GM21423 (cell line): ENCODE data around the gene RBBP8NL.

Source experiments
- ATAC-seq: cut with Tn5 transposase; IDR thresholded peaks from one replicate; pipeline ENCODE4 v1.9.1; 2021; ENCODE audit warnings: mild to moderate bottlenecking, moderate library complexity; ENCODE audit not compliant: unreplicated experiment

Gene RBBP8NL

DNA sequence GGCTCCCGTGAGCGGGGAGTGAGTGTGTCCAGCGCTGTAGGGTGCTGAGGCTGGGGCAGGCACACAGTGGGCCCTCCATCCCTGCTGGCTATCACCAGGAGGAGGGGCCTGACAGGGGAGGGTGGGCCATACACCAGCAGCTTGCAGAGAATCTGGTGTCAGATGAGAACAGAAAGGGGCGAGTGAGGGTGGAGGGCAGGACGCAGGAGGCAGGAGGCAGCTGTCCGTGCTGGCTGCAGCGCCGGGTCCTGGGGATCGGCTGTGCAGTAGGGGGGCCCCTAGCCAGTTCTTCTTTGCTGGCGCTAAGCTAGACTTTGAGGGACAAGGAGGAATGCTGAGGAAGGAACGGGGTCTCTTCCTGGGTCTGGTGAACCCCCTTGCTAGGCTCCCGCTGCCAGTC lies 18.7 kb downstream of the RBBP8NL start:
- no peak for ATAC-seq

DNA sequence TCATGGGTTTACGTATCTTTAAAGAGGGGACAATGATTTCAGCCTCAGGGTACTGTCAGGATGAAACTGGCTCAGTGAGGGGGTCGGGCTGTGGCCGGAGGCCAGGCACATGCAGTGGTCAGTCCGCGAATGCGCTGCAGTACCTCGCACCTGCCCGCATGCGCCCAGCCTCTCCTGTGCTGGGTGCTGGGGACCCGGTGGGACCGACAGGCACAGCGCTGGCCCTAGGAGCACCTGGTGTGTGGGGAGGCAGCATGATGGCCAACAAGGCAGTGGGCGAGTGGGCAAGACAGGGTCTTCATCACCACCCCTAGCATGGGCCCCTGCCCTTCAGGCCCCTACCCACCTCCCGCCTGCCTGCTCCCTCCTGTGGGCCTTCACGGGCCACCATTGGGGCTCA lies 19.3 kb downstream of the RBBP8NL start:
- ATAC-seq, result no peak

DNA sequence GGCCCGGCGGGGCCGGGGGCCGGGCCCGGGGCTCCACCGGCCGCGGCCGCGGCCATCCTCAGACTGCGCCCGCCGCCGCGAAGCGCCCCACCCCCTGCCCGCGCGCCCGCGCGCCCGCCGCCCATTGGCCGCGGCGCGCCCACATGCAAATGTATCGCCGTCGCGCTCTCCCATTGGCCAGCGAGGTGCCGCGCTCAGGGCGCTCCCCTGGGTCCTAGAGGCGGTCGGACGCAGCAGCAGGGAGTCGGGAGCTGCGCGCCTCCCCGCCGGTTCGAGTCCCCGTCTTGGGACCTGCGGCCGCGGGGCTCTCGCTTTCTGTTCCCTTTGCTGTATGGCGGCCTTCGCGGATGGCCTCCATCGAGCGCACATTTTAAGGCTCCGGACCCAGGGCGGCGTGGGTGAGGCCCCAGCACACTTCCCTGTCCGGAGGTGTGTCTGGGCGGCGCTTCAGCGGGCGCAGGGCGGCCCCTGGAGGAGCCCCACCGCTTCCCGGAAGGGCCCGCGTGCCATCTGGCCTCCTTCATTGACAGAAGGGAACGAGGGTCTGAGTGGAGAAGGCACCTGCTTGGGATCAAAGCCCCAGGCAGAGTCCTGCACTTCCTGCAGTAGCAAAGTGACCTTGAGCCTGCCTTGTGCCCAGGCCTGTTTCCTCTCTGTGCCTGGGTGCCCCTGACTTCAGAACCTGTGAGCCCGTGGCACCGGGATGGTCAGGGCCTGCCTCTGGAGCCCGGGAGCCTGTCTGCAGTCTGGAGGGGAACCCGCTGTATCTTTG lies 19.9 kb downstream of the RBBP8NL start, which contains the start of gene CABLES2:
Gene CABLES2, minus strand, starts transcription at position 65 of the 772 bp plus-strand sequence. Its CDS starts 9 bp downstream, at position 56.
- peak; percentile 82 for ATAC-seq

DNA sequence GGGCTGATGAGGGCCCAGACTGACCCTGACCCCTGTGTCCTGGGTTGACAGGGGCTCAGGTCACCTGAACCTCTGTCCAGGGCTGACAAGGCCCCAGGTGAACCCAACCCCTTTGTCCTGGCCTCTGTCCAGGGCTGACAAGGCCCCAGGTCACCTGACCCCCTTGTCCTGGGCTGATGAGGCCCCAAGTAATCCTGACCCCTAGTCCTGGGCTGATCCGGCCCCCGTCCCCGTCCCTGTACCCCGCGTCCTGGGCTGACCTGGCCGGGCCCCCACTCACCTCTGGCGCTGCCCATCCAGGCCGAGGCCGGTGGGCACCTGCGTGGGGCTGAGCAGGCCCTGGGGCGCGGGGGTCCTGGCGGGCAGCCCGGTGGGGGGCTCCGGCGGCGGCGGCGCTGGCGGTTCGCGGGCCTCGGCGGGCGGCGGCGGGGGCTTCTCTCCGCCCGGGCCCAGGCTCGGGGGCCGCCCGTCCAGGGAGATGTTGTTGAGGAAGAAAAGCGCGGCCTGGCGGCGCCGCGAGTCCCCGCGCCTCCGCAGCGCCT lies 20.6 kb downstream of the RBBP8NL start:
- peak; percentile 1 for ATAC-seq

DNA sequence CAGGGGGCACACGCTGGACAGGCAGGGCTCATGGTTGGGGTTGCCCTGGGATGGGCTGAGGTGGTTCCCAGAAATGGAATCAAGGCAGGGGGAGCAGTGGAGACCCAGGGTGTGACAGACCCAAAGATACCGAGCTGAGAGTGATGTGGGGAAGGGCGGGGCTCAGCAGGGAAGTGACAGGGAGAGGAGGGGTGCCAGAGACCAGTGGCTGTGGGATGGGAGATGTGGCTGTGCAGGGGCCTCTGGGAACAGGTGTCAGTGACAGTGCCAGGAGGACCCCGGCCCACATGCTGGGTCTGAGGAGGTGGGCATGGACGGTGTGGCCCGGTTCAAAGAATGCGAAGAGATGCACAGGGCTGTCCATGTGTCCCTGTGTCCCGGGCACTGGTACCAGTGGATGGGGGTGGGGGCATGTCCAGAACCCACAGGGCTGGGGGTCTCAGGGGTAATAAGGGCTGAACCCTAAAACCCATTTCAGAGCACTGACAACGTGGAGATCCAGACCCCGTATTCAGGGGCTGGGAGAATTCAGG lies 21.3 kb downstream of the RBBP8NL start:
- no peak for ATAC-seq

DNA sequence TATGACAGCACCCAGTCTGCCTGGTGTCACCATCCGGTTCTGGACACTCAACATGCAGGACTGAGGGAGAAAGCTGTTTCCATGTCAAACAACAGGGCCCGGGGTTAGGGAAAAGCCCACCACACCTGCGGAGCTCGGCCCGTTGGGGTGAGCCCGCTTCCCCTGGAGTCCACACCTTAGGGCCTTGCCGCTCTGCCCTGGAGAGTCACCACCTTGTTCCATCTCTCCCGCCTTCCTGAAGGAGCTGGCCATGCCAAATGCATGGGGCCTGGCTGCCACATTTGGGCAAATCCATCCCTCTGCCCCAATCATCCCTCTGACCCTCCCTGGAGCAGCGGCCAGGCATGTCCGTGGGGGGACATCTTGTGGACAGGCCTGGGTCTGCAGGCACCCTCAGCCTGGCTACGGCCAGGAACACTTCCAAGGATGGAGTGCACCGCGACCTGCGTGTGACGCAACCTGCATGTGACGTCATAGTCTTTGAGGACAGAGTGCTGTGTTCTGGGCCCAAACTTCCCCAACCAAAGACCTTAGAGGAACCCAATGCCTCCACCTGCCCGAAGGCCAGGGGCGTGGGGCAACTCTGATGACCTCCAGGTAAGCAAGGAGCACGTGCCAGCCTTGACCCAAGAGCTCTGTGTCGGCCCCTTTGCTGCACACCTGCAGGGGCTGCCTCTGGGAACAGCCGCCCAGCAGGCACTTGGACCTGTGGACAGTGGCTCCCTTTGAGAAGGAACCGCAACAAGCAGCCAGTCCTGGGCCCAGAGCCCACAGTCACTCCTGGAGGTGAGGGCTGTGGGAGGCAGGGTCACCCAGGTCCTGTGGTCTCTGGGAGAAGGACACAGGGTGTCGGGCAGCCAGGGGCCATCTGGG lies 22.0 kb downstream of the RBBP8NL start:
- ATAC-seq, result no peak

DNA sequence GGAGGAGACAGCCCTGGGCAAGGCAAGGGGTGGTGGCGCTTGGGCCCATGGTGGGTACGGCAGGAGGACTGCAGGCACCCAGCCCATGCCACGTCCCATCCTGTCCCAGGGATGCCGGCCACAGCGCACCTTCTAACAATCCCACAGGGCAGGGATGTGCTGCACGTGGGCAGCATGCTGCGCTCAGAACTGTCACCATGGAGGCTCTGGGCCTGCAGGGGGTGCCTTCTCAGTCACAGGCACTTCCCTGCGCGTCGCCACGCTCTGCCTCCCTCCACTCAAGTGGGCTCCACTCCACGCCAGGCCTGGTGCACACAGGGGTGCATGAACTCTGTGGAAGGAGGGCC lies 22.6 kb downstream of the RBBP8NL start:
- ATAC-seq, result no peak

DNA sequence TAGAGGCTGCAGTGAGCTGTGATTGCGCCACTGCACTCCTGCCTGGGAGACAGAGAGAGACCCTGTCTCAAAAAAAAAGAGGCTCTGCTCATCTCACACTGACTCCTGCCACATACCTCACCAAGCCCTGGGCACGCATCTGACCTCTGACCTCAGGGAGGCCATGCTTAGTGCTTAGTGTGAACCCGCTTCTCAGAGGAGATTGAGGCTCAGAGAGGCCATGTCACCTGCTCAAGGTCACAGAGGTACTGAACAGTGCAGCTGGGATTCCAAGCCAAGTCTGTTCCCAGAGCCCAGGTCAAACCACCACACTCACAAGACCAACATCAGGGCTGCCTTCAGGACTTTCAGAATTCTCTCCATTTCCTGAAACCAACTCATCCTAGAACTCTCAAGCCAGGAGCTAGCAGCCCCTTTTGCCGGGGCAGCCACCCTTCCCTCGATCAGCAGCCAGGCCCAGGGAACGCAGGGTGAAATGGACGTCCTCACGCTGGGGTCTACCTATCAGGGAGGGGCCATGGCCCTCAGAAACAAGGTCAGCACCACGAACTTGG lies 23.1 kb downstream of the RBBP8NL start:
- no peak for ATAC-seq

DNA sequence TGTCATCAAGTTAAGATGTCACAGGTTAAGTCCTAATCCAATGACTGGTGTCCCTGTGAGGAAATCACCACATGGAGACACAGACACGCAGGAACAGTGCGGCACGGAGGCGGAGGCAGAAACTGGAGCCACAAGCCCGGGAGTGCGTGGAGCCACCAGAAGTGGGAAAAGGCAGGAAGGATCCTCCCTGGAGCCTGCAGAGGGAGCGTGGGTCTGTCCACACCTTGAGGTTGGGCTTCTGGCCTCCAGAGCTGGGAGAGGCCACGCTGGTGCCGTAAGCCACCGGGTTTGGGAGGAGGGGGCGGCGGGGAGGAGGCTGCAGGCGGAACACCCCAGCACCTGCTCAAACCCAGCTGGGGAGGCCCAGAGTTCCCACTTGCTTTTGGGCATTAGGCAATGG lies 24.0 kb downstream of the RBBP8NL start:
- ATAC-seq, result no peak

DNA sequence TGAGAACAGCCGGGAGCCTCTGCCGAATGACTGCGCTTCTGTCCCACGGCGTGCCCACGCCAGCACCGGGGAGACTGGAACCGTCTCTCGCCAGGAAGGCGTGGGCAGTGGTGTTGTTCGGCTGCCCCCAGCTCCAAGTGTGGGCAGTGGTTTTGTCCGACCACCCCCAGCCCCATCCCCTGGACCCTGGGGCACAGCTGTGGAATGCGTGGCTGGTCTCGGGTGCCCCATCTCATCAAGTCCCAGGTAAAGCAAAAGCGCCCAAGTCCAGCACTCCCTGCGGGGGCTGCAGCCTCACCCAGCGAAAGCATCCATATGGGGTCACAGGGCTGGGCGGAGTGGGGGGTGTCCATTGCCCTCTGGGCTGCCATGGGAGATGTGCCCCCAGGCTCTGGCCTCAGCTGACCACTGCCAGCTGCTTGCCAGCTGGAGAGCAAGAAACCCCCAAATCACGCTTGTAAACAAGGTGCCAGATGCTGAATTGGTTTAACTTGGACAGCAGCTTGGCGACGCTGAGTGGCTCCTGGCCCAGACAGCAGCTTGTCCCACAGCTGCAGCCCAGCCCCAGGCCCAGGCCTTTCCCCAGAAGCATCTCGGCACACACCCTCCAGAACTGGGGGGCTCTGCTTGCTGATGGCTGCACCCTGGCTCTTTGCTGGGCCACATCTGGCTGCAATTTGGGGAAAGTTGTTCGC lies 24.7 kb downstream of the RBBP8NL start:
- no peak for ATAC-seq

DNA sequence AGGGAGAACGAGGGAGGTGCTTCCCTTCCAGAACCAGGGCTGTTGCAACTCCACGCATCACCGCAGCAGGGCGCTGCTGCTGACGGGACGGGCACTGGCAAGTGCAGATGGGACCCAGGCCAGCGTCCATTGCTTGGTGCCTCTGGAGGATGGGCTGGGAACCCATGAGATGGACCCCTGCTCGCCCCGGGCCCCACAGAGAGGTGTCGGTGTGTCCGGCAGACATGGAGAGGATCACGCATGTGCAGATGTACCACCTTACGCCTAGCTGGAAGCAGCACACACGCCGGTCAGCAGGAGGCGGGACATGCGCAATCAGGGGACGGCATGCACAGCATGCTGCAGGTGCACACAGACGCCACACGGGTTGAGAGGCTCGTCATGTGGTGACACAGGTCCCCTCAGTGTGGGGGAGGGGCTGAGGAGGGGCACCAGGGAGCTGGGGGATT lies 26.0 kb downstream of the RBBP8NL start:
- ATAC-seq, result no peak

DNA sequence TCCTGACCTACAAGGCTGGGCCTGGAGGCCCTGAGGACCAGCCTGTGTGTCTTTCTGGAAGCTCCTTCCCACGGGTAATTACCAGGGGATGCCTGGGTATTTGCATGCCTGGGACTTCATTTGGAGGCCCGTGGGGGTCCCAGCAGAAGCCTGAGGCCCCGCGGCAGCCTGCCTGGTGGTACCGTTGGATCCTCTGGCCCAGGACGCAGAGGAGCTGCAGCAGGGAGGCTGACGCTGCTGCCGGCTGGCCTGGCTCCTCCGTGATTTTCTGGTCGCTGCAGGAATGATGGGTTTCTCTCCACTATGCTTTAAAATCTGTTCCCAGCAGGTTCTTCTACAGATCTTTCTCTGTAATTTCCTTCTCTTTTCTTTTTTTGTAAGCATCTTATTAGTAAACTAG lies 26.8 kb downstream of the RBBP8NL start:
- ATAC-seq, result no peak

DNA sequence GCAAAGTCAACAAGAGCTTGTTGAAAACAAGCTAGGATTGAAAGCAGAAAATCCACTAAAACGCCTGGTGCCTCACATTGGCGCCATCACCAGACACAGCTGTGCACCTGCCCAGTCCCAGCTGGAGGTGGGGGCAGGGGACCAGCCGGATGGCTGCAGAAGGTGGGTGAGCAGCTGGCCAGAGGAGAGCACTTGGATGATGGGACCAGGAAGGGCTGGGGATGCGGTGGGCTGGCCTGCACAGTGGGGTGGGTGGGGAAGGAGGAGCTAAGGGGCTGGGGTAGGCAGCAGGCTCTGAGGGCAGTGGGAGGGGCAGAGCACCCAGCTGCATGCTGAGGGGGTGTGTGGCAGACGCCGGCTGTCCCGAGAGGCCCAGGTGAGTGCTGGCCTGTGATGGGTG lies 27.3 kb downstream of the RBBP8NL start:
- ATAC-seq, result no peak

DNA sequence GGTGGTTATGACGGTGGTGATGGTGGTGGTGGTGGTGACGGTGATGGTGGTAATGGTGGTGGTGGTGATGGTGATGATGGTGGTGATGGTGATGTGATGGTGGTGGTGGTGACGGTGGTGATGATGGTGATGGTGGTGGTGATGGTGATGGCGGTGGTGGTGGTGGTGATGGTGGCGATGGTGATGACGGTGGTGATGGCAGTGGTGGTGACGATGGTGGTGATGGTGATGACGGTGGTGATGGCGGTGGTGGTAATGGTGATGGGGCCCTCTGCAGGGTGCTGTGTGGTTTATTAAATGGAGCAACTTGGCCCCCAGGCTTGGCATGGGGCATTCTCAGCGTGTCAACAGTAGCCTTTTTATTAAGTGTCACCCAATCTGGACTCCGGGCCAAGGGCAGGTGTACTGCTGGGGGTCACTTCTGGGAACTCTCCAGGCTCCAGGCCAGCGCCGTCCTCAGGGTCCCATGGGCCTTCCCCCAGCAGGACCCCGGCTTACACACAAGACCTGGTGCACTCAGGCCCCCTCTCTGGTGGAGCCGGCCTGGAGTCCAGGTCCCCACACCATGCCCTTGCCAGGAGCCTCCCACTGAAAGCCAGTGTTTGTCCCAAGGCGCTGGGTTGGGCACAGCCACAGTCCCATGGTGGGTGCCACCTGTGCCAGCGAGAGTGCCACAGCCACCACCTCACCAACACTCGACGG lies 29.1 kb downstream of the RBBP8NL start:
- ATAC-seq, result no peak

DNA sequence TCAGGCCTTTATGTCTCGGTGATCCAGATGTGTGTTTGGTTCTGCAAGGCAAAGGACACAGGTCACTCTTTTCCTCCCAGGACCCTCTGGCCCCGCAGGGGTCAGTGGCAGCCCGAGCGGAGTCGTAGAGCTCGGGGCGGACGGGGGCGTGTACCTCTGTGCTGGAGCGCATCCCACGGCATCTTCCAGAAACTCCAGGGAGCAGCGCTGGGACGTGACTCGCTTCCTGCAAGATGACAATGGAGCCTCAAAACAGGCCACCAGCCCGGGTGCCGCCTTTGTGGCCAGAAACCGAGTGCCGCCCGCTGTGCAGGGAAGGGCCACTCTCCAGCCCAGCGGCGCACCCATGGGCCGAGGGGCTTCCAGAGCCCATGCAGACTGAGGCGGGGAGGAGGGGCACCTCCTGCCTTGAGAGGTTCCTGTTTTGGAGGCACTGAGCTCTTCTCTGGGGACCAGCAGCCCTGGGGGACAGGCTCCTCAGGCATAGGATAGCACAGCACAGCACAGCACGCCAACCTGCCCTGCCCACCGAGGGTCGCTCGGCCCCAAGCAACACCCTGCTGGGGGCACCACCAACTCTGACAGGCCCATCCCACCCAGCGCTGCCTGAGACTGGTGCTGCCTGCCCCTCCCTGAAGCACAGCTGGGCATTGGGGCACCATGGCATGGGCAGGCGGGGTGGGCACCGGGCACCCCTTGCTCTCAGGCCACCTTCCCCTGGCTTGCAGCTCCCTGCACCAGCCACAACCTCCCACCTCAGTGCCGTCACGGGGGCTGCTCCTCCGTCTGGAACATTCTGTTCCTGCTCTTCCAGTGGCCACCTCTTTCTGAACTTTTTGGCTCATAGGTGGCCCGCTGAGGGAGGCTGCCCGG lies 30.7 kb downstream of the RBBP8NL start:
- ATAC-seq, result no peak

DNA sequence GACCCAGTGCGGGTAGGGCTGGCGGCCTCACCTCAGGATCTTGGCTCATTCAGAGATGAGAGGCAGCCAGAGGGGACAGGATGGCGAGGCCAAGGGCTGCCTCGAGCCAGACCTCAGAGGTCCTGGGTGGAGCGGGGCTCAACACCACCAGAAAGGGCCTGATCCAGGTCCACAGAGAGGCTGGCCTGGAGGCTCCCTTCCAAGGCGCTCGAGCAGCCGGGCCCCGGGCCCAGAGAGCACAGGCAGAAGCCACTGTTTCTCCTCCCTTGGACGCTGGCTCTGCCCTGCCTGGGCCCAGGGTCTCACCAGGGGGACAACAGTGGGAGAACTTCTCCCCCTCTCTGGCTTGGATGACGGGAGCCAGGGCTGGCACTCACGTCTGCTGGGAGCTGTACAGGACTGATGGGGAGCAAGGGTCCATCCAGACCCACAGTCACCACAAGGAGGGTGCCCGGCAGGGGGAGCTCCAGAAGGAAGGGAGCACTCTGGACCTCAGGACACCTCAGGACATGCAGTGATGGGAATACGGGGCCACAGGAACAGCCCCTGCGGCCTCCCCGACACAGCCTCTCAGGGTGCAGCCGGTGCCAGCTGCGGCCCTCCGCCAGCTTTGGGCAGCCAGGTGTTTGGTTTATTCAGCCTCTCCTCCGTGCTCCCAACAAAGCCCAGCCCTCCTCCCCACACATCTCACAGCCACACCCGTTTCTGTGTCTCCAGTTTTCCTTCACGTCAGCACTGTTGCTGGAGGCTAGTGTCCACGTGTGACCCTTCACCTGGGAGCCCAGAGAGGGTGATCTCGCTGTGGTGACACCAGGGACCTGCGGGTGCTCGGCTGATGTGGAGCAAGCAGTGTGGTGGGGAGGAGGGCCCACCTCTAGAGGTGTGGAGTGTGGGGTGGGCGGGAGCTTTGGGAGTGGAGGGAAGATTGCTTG lies 31.8 kb downstream of the RBBP8NL start:
- ATAC-seq, result no peak

DNA sequence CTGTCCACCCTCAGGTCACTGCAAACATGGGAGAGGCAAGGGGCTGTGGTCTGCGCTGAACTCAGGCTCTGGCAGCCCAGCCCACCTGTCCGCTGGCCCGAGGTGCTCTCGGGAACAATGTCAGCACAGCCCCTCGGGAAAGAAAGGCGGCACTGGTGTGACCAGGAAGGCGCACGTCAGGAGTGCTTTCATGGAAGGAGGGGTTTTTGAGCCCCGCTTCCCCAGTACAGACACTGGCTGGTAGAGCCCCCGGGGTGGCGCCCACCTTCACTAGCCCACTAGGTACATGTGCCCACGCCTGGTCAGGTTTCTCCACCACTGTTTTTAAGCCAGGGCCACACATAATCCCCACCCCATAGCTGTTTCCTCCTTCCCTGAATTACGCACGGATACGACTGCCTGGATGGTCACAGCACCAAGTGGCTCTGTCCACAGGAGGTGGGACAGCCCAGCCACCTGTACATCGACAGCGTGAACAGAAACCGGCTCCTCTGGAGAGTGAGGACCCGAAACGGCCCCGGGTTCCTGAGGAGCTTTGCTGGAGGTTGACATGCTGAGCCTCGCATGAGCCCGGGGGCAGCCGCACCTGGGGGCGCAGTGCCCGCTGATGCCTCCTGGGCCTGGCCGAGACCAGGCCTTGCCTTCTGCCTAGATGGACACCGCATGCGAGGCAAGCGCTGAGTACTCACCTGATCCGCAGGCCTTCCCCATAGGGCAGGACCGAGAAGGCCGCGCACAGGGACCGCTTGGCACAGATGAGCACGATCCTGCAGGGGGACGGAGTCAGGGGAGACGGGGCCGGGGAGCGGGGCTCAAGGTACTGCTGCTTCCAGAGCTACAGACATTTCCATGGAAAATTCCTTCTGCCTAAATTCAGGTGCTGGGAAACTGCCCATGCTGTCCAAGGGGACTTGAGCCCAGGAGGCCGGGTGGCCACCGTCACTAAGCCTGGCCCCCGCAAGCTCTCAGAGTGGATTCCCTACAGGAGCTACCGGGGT lies 32.8 kb downstream of the RBBP8NL start:
- ATAC-seq, result no peak
